Transverse colon (tissue), 4 donors: ENCODE data around the gene ZNF526.

Source experiments
- CTCF ChIP-seq, 5 experiments: fragments of 200-600 bp in 3 of 5; fragments of 450-650 bp in 2 of 5; sonication (generic) in 3 of 5; IDR thresholded peaks; 1 replicate in 2 of 5; 2 replicates in 3 of 5; pipeline ENCODE4 v1.5.1; 2016 to 2017; ENCODE audit warnings: antibody characterized with exemption in 5 of 5, inconsistent platforms in 3 of 5, mild to moderate bottlenecking in 2 of 5, moderate library complexity in 1 of 5
- EP300 ChIP-seq: sonication (generic); formaldehyde crosslinking; IDR thresholded peaks from one replicate; pipeline ENCODE4 v1.6.1; 2017; ENCODE audit warnings: antibody characterized with exemption, low read depth
- POLR2A ChIP-seq: fragments of 450-650 bp; IDR thresholded peaks from one replicate; pipeline ENCODE4 v1.6.1; 2016; ENCODE audit warnings: antibody characterized with exemption, mild to moderate bottlenecking, moderate library complexity
- POLR2AphosphoS5 ChIP-seq, 3 donors: sonication (generic); formaldehyde crosslinking; IDR thresholded peaks; one replicate each; pipeline ENCODE4 v1.6.1; 2016; ENCODE audit warnings: antibody characterized with exemption in 3 of 3

- TF ChIP-seq CTCF (IDR thresholded peaks at IDR 0.05) (no peak), POLR2AphosphoS5 (IDR thresholded peaks at IDR 0.05) (no peak), POLR2A (no peak), EP300 (no peak)
Observed at GRCh38 chr19:42193294-42193693, 26.8 kb upstream of the ZNF526 start.
